ENCODE results near the gene CCSER1.
"Not testable (repeated sequence)": the region's sequence is repeated elsewhere in the genome, so short reads cannot be mapped to it uniquely, and the experiment has no call there.

Gene CCSER1

GRCh38 chr4:90456891-90457290 is 329.7 kb downstream of the CCSER1 start:
- no peak for DNase-seq

- DNase-seq: no peak
Measured at GRCh38 chr4:90457817-90458216, 330.6 kb downstream of the CCSER1 start.

GRCh38 chr4:90458576-90458975 is 331.4 kb downstream of the CCSER1 start:
- no peak for DNase-seq

GRCh38 chr4:90474484-90474883 is 347.3 kb downstream of the CCSER1 start:
- no peak for DNase-seq

GRCh38 chr4:90476019-90476418 is 348.8 kb downstream of the CCSER1 start:
- DNase-seq: no peak

GRCh38 chr4:90476586-90476985 is 349.4 kb downstream of the CCSER1 start:
- no peak for DNase-seq

GRCh38 chr4:90484894-90485293 is 357.7 kb downstream of the CCSER1 start:
- not testable (repeated sequence) for DNase-seq

GRCh38 chr4:90486346-90486745 is 359.2 kb downstream of the CCSER1 start:
- no peak for DNase-seq

GRCh38 chr4:90495211-90495610 is 368.0 kb downstream of the CCSER1 start:
- no peak for DNase-seq

GRCh38 chr4:90495936-90496335 is 368.7 kb downstream of the CCSER1 start:
- no peak for DNase-seq

- DNase-seq: no peak
Measured at GRCh38 chr4:90498175-90498574, 371.0 kb downstream of the CCSER1 start.

GRCh38 chr4:90503677-90504076 is 376.5 kb downstream of the CCSER1 start:
- DNase-seq: no peak

- no peak for DNase-seq
Measured at GRCh38 chr4:90515191-90515590, 388.0 kb downstream of the CCSER1 start.

- no peak for DNase-seq
Measured at GRCh38 chr4:90528551-90528950, 401.4 kb downstream of the CCSER1 start.

GRCh38 chr4:90536408-90536807 is 409.2 kb downstream of the CCSER1 start:
- no peak for DNase-seq

- no peak for DNase-seq
Measured at GRCh38 chr4:90537491-90537890, 410.3 kb downstream of the CCSER1 start.

GRCh38 chr4:90540536-90540935 is 413.3 kb downstream of the CCSER1 start:
- DNase-seq: no peak

- no peak for DNase-seq
Measured at GRCh38 chr4:90542216-90542615, 415.0 kb downstream of the CCSER1 start.

GRCh38 chr4:90543419-90544170 is 416.4 kb downstream of the CCSER1 start:
- no peak for DNase-seq

GRCh38 chr4:90544532-90545045 is 417.4 kb downstream of the CCSER1 start:
- no peak for DNase-seq

GRCh38 chr4:90545380-90545779 is 418.2 kb downstream of the CCSER1 start:
- no peak for DNase-seq

- DNase-seq: no peak
Measured at GRCh38 chr4:90546114-90546513, 418.9 kb downstream of the CCSER1 start.

- no peak for DNase-seq
Measured at GRCh38 chr4:90570615-90571014, 443.4 kb downstream of the CCSER1 start.

- DNase-seq: no peak
Measured at GRCh38 chr4:90572996-90573395, 445.8 kb downstream of the CCSER1 start.

- no peak for DNase-seq
Measured at GRCh38 chr4:90575371-90575770, 448.2 kb downstream of the CCSER1 start.
